ENCODE measurements around the gene CAMK1D.

DNA sequence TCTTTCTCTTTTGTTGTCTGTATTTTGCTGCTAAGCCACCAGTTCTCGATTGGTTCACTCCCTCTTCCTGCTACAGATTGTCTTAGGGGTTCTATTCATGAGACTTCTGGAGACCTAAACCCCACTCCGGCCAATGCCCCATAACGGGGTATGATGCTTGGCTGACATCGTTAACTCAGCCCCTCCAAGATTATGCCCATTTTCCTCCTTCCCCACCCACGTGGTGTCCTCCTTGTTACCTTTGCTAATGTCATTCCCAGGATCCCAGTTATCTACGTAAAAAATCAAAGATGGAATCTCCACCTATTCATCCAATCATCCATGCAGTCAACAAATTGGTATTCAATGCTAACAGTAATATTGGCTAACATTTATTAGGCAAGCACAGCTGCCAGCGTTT is 228.3 kb downstream of the CAMK1D start:
- TF ChIP-seq CTCF (IDR thresholded peaks at IDR 0.05) (no peak), POLR2A (IDR thresholded peaks at IDR 0.05) (no peak)
